NCI-H2029 (cell line): Measurements from ENCODE around the gene AADAT.
"Not testable (repeated sequence)": the region's sequence is repeated elsewhere in the genome, so short reads cannot be mapped to it uniquely, and the experiment has no call there.

Experiments used
- DNase-seq: peaks from one replicate; lab custom pipeline; 2025; lab: John Stamatoyannopoulos, UW

Gene AADAT

DNA sequence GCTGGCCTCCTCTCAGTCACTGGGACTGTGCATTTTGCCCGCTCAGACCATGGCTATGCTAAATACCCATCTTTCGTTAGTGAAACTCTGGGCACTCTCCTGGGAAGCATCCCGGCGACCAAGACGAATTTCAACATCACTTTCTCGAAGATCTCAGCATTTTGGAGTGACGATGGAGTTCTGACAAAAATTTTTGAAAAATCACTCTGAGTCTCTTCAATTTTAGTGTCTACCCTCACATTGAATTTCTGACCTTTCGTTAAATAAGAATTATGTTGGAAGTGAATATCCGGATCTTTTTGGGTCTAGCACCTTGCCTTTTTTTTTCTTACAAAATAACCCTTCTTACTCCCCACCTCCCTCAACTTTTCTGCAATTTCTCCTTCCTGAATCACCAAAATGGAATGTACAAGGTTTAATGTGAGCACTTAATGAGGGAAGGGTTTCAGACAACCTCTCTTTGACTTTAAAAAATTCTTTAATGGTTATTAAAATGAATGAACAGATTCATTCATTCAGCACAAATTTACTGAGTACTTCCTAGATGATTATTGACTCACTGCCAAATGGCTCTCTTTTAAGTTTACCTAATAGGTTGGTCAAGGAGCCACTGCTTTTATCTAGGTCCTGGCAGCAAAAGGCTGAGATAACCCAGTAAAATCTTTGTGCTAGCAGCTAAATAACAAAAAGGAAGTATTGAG, 746 bp upstream of the AADAT start:
- no peak for DNase-seq

DNA sequence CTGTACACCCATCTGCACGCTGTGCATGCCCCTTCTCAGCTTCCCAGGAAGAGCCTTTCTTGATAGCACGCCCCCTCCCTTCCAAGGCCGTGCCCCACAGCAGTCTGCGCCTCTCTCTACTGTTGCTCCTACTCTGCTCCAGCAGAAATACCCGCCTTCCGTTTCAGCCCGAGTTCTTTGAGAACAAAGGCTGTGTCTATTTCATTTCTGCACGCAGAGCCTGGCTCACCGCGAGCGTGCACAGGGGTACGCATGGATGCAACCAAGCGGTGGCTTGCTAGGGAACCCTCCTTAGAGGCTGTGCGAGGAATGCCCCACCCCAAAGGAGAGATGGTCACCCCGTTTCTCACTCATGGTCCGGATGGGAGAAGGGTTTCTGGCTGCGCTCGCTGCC, 485 bp downstream of the AADAT start:
- DNase-seq = no peak

DNA sequence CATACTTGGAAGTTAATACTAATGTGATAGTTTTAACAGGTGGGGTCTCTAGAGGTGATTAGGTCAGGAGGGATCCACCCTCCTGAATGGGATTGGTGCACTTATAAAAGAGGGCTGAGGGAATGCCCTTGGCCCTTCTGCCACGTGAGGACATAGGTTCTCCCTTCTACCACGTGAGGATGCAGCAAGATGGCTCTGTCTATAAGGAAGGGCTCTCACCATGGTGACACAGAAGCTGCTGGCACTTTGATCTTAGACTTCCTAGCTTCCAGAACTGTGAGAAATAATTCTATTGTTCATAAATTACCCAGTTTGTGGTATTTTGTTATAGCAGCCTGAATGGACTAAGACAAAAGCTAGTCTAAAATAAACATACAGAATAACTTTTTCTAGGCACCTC, 1.0 kb downstream of the AADAT start:
- DNase-seq = no peak

DNA sequence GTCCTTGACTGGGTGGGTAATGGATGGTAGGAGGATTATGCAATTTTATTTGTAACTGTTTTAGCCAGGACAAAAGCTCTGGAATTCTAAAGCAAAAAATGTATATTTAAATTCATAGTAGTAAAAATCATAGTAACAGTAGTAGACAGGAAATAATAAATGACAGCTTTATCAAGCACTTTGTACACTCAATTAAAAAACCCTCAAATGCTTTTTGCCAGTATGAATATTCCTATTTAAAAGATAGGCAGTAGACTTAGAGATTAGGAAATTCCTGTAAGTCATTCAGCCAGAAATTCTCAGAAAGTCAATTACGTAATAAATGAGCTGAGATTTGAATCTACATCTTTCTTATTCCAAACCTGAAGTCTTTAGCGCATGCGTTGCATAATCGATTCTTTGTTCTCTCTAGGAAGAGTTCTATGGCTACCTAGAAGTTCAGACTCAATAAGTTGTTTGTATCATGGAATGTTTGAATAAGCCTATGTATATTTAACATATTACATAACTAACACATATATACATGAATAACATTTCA, 2.5 kb downstream of the AADAT start:
- no peak for DNase-seq

DNA sequence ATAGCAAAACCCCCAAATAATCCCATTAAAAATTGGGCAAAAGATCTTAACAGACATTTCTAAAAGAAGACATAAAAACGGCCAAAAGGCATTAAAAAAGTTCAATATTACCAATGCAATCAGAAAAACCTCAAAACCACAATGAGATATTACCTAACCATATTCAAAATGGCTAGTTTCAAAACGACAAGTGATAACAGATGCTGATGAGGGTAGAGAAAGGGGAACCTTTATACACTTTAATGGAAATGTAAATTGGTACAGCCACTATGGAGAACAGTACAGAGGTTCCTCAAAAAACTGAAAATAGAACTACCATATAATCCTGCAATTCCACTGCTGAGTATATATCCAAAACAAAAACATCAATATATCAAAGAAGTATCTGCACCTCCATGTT, 6.2 kb downstream of the AADAT start:
- no peak for DNase-seq

DNA sequence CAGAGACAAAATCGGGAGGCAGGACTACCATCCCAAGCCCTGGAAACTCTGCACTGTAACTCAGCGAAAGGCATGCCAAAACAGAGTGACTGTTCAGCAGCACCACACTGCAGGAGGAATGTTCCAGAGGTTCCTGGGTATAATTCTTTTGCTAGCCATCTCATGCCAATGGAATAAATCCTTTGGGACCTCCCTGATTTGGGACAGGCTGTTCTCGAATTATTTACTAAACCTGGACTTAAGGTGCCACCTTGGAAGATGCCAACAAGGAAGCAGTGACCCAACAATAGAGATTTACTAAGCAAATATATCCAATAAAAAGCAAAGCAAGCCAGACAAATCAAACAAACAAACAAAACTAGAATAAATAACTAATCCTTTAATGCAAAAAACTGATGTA, 9.3 kb downstream of the AADAT start:
- no peak for DNase-seq

DNA sequence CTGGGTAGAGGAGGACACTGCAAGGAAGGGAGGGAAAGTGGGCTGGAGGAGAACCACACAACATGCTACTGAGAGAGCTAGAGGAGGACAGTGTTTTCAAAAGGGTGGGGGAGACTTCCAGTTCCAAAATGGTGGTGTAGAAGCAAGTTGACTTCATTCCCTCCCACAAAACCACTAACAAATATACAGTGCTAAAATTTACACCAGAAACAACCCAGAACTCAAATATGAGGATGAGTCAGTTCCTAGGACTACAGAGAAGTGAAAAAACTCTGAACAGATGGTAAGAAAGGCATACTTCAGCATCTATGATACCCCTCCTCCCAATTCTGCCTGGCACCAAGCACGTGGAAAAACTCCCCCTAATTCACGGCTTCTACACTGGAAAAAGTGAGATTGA, 9.8 kb downstream of the AADAT start:
- no peak for DNase-seq

DNA sequence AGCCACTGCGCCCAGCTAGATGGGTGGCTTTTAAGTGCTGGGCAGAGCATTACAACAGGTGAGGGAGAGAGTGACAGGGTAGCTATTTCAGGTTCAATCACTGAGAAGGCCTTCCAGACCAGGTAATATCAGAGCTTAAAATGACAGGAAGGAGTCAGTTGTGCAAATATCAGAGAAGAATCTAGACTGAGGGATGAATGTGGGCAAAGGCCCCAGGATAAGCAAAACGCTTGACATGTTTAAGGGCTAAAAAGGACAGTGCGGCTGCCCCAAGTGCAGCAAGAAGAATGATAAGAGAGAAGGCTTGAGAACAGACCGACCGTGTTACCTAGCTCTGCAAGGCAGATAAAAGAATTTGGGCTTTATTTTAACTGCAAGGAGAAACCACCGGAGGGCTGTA, 18.6 kb downstream of the AADAT start:
- DNase-seq = no peak

DNA sequence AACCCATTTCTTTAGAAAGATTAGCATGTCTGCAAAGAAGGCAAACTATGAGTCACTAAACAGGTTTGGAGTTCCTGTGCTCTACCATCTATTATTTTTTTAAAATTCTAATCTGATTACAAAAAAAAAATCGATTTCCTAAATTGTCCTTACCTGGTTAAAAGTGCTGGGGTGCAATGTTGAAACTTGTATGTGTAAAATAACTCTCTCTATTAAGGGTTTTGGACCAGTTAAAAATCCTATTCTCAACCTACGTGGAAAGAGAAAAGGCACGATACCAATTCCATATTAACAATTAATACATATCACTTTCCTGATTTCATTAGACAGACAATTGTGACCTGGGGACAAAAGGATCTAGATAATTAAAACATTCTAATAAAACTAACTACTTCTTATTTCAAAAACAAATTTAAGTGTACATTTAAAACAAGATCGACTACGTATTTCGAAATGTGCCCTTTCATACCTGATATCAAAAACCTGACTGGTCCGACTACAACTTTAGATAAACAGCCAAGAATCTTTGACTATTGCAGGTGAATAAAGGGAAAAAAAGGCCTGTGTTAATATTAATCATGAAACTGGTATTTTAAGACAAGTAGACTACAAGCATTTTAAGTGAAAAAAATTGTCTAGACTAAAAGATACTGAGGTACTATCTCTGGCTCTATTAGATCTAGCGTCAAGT, 21.2 kb downstream of the AADAT start:
- no peak for DNase-seq

DNA sequence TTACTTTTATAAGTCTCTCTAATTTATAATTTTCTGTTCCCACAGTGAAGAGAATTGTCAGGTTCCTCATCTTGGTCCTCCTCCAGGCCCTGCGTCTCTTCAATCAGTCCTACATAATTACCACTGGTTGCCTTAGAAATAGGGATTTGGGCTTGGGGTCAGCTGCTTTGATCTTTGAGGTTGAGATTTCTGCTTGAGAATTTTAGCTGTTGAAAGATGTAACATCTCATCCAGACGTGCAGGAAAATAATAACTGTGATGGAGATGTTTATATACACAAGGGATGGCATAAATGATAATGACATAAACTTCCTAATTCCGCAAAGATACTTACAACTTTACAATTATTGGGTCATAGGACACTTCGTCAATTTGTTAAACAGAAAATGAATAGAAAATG, 30.3 kb downstream of the AADAT start:
- no peak for DNase-seq

DNA sequence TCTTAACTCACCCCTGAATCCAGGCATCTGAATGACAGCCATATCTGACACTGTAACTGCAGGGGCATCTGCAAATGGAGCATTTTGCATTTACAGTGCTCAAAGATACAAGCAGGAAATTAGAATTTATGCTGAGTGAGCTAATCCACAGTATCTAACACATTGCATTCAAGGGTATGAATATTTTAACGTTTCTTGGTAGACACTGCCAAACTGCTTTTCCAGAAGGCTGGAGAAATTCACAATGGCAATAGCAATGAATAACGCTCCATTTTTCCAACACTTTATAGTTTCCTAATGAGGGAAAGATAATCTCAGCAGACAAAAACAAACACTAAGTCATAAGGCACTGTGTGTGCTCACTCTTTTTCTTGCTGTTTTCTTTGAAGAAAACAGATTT, 30.9 kb downstream of the AADAT start:
- DNase-seq = no peak

DNA sequence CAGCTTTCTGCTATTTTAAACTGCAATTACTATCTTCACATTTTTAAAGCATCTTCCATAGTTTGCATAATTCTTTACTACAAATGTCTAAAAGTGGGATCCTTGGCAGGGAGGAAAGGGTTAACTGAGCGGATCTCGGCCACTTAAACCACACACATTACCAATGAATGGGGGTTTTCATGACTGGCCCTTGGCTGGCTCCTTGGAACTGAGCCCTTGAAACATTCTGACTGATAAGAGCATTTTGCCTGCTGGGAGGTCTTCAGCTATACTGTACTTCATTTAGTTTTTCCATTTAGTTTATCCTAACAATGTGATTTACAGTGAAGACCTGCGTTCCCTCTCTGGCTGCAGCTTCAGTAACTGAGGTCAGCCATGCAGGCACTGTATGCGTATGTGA, 31.9 kb downstream of the AADAT start:
- no peak for DNase-seq

DNA sequence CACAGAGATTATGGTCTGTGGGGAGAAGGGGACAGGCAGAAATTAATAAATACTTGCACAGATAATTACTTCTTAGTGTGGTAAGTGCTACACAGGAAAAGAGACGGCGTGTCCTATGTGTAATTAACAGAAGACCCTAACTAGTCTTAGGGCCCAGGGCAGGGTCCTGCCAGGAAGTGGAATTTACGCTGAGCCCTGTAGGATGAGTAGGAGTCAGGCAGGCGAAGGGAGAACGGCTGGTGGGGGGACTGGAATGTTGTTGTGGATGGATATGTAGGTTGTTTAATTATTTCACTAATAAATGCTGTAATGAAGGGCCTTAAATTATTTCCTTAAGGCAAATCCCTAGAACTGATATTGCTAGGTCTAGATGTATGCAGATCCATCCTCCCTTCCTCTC, 36.8 kb downstream of the AADAT start:
- no peak for DNase-seq

DNA sequence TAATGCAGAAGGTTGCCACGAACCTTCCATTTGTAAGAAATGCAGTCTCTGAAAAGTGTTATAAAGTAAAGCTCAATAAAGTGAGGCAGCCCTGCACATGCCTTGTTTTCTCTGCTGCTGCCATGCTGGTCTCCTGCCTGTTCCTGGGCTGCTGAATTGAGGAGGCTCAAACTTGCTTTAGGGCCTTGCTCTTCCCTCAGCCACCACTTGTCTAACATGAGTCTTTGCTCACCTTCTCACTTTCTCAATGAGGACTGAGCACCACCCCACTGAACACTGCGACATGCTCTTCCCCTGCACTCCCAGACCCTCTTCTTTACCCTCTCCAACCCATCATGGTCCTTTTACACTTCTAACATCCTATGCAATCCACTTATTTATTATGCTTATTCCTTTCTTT, 38.4 kb downstream of the AADAT start:
- no peak for DNase-seq

DNA sequence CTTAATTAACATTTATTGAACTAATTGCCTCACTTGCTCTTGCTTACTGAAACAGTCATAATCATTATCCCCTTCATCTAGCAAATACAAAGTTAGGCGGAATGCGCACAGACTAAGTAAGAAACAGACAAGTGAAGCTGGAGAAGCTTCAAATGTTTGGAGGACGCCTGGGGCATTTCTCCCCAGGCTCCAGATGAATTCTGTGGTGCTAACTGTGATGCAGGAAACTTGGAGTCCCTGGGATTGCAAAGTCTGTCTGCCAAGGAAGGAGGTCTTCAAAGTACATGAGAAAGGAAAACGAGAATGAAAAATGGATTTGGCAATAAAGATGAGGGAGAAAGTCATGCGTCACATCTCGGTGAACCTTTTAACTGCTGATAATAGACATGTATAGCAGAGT, 40.0 kb downstream of the AADAT start:
- no peak for DNase-seq

DNA sequence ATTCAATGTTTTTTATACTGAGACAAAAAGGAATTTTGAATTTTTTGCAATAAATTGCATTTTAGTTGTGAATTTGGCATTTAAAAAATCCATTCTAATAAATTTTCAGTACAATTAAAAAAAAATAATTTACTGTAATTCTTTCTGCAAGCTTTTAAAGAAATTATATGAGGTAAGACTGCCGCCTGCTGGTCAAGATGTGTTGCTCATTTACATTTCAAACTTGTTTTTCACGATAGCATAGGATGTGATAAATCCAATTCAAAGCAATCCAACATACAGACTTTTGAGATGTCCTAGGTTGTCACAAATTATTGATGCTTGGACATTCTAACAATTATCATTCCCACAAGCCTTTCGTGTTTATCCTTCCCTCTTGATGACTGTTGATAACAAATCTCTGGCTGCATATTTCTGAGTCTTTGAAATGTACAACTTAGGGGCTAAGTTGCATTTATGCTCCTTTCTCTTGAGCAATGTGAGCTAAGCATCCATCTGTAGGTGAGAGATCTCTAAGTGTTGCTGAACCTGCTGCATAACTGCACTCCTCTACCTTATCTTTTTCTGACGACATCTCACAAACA, 41.9 kb downstream of the AADAT start:
- DNase-seq = peak; percentile 12

DNA sequence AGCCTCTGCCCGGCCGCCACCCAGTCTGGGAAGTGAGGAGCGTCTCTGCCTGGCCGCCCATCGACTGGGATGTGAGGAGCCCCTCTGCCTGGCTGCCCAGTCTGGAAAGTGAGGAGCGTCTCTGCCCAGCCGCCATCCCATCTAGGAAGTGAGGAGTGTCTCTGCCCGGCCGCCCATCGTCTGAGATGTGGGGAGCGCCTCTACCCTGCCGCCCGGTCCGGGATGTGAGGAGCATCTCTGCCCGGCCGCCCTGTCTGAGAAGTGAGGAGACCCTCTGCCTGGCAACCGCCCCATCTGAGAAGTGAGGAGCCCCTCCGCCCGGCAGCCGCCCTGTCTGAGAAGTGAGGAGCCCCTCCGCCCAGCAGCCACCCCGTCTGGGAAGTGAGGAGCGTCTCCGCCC, 43.6 kb downstream of the AADAT start:
- DNase-seq = not testable (repeated sequence)

DNA sequence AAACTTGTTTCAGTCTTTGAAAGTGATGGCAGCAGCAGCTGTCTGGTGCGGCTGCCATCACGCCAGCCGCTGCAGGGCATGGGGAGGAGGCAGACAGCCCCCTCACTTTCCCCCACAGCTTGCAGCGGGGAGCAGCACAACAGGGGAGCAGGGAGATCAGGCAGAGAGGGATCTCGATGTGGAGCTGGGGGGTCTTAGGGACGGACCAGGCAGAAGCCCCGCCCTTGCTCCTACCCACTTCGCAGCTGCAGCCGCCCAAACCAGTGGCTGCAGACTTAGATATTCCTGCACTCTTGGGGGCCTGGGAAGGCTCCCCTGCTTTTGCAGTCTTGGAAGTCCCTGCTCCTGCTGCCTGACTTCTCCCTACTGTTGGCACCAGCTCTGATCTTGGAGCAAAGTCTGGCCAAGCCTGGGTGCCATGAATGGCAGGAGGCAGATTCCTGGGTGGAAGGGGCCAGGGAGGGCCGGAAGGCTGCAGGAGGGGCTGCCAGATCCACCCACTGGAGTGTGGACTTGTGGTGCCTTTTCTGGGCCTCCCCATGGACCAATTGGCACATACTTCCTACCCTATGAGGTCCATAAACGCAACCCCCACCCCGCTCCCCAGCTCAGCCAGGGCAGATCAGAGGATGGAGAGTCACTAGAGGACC, 49.6 kb downstream of the AADAT start:
- DNase-seq = no peak

DNA sequence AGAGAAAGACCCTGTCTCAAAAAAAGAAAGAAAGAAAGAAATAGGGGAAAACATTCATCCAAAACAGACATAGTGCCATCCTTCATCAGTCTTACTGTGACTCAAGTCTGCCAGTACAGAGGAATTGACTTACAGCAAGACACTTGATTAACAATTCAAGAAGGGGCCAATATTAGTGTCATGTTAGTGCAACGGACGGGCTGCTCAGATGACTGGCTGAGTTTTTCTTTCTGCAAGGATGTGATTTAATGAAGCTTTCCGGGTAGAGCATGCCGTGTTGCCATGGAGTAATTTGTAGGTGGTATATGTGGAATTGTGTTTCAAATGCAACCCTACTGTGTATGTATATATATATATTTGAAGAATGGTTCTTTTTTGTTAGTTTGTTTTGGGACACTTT, 51.0 kb downstream of the AADAT start:
- no peak for DNase-seq

DNA sequence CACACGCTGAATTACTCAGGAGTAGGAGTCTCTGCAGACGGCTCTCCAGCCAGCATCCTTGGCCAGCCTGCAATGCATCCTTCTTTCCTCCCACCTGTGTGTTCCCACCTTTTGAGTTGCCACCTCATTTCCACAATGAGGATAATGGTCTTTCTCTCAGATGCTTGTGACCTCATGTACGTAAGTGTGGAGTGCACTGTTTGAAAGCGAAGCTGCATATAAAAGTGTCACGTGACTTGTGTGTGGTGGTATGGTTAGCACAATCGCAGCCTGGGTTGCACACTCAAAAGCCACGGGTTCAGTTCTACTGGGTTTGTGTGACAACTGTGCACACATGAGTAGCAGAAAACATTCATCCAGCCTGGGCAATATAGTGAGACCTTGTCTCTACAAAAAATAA, 51.5 kb downstream of the AADAT start:
- no peak for DNase-seq

DNA sequence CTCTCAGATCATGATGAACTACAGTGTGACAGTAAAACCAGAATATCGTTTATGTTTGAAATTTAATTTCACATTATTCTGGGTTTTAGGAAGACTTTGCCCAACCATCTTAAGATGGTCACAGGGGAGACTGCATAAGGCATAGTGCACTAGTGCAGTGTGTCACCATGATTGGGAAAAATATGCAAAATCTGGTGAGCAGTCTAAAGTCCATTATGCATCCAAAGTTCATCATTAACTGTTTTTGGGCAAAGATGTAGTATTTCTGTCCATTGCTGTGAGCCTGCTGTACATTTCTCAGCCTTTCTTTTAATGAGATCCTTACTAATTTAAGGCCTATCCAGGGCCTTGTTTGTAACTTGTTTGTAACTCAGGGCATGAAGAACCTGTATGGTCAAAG, 52.3 kb downstream of the AADAT start:
- DNase-seq = no peak

DNA sequence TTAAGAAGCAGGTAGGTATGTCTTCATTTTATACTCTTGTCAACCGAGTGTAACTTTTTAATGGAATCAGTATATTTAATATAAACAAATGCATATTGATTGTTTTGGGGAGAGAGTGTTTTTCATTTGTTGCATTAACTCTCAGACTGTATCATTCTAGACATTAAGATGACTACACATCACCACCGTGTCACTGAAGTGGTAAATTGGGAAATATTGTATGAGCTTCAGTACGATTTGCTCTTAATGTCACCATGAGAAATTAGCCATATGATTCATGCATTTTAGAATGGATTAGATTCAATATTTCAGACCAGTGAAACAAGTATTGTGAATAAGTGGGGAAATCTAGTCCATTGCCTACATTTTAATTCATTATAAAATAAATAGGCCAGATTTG, 53.9 kb downstream of the AADAT start:
- no peak for DNase-seq

DNA sequence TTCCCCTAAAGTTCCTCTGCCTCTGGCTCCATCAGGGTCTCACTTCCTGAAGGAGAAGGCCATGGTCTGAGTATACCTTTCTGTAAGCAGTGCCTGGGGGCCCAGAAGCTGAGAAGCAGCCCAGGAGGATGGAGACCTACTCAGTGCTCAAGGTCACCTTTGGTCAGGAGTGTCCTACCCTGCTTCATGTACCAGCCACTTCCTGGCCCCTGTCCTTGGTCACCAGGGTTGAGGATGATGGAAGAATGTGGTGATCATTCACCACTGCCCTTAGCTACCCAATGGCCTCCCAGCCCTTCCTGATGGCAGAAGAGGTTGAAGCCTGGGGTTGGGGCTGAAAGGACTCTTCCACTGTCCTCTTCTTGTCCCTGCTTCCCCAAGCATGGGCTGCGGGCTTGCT, 54.5 kb downstream of the AADAT start:
- no peak for DNase-seq
